Measurements from ENCODE around the gene STRIP2. TPM values are rescaled to one million over a fixed set of nuclear protein-coding genes. Genes with fewer than 3 reads are reported as not detected.
"Not testable (repeated sequence)": the region's sequence is repeated elsewhere in the genome, so short reads cannot be mapped to it uniquely, and the experiment has no call there.

STRIP2 gene
- total and polyA plus RNA-seq, 2 experiments from 2014 or later = 0.83 to 1.1 TPM

- Histone ChIP-seq H3K27ac (no peak overlapping the region), H3K4me1 (ENCODE audit: insufficient read depth) (no peaks in the 10 kb centered on the region), H3K27me3 (no peaks in the 10 kb centered on the region), H3K4me2 (no peak overlapping the region), H3K9me3 (ENCODE audit: low read depth) (no peaks in the 10 kb centered on the region), H4K20me1 (ENCODE audit: insufficient read depth, poor library complexity, severe bottlenecking) (no peaks in the 10 kb centered on the region), H3K36me3 (replicated peaks; ENCODE audit: insufficient read depth, low read depth) (no peaks in the 10 kb centered on the region), H3K79me2 (no peaks in the 10 kb centered on the region), H2AFZ (no peak overlapping the region), H3K9me2 (replicated peaks; ENCODE audit: insufficient read depth) (no peaks in the 10 kb centered on the region), H3K4me3 (no peak overlapping the region)
- no peak for TF ChIP-seq EZH2phosphoT487 (IDR thresholded peaks at IDR 0.05; ENCODE audit: low read depth, severe bottlenecking, unreplicated experiment)
- 91% methylated on average over 1 of the region's 1 CpG for WGBS (ENCODE audit: low lambda C conversion rate, missing lambda C conversion rate)
- DNase-seq (ENCODE audit: low spot score) = peak; percentile 9
These were observed 32.8 kb upstream of the STRIP2 start for GRCh38 chr7:129401228-129401966.

- Histone ChIP-seq H3K4me2 (no peak overlapping the region), H3K36me3 (replicated peaks; ENCODE audit: insufficient read depth, low read depth) (no peaks in the 10 kb centered on the region), H3K27me3 (no peaks in the 10 kb centered on the region), H3K9me2 (replicated peaks; ENCODE audit: insufficient read depth) (no peaks in the 10 kb centered on the region), H3K79me2 (no peaks in the 10 kb centered on the region), H3K4me3 (no peak overlapping the region), H3K9me3 (ENCODE audit: low read depth) (no peaks in the 10 kb centered on the region), H3K27ac (no peak overlapping the region), H4K20me1 (ENCODE audit: insufficient read depth, poor library complexity, severe bottlenecking) (no peaks in the 10 kb centered on the region), H3K4me1 (ENCODE audit: insufficient read depth) (no peaks in the 10 kb centered on the region), H2AFZ (no peak overlapping the region)
- no peak for DNase-seq (ENCODE audit: low spot score)
- TF ChIP-seq CTCF (IDR thresholded peaks at IDR 0.05; ENCODE audit: poor library complexity) = no peak
- no peak for TF ChIP-seq EZH2 (IDR thresholded peaks at IDR 0.05; ENCODE audit: borderline replicate concordance)
- TF ChIP-seq EZH2phosphoT487 (IDR thresholded peaks at IDR 0.05; ENCODE audit: low read depth, severe bottlenecking, unreplicated experiment) = no peak
- 85% methylated on average over 3 of the region's 3 CpGs for WGBS (ENCODE audit: low lambda C conversion rate, missing lambda C conversion rate)
These were observed 32.0 kb upstream of the STRIP2 start for GRCh38 chr7:129401967-129402860.

GRCh38 chr7:129405527-129405926, 28.7 kb upstream of the STRIP2 start:
- no peak overlapping the region for H3K4me3 ChIP-seq
- no peak overlapping the region for H2AFZ ChIP-seq
- H3K9me3 ChIP-seq (ENCODE audit: low read depth) = no peaks in the 10 kb centered on the region
- DNase-seq (ENCODE audit: low spot score) = no peak
- H3K9me2 ChIP-seq (replicated peaks; ENCODE audit: insufficient read depth) = no peaks in the 10 kb centered on the region
- H3K79me2 ChIP-seq = no peaks in the 10 kb centered on the region
- TF ChIP-seq EZH2phosphoT487 (IDR thresholded peaks at IDR 0.05; ENCODE audit: low read depth, severe bottlenecking, unreplicated experiment) (no peak), EZH2 (IDR thresholded peaks at IDR 0.05; ENCODE audit: borderline replicate concordance) (no peak), CTCF (IDR thresholded peaks at IDR 0.05; ENCODE audit: poor library complexity) (no peak)
- no peak overlapping the region for H3K4me2 ChIP-seq
- no peaks in the 10 kb centered on the region for H3K4me1 ChIP-seq (ENCODE audit: insufficient read depth)
- no peaks in the 10 kb centered on the region for H3K27me3 ChIP-seq
- no peaks in the 10 kb centered on the region for H4K20me1 ChIP-seq (ENCODE audit: insufficient read depth, poor library complexity, severe bottlenecking)
- no peaks in the 10 kb centered on the region for H3K36me3 ChIP-seq (replicated peaks; ENCODE audit: insufficient read depth, low read depth)
- H3K27ac ChIP-seq = no peak overlapping the region

GRCh38 chr7:129410238-129410637, 24.0 kb upstream of the STRIP2 start:
- not testable (repeated sequence) for DNase-seq (ENCODE audit: low spot score); H2AFZ ChIP-seq; H3K36me3 ChIP-seq (replicated peaks; ENCODE audit: insufficient read depth, low read depth); H3K9me2 ChIP-seq (replicated peaks; ENCODE audit: insufficient read depth); H3K79me2 ChIP-seq; H3K4me2 ChIP-seq; H3K4me3 ChIP-seq; H3K9me3 ChIP-seq (ENCODE audit: low read depth); H3K4me1 ChIP-seq (ENCODE audit: insufficient read depth); H3K27ac ChIP-seq; H4K20me1 ChIP-seq (ENCODE audit: insufficient read depth, poor library complexity, severe bottlenecking); H3K27me3 ChIP-seq
- WGBS (ENCODE audit: low lambda C conversion rate, missing lambda C conversion rate) = 88% methylated on average over 8 of the region's 8 CpGs
